Heart right ventricle (tissue), 16 donors: ENCODE measurements around the gene CCNH. TPM values are rescaled to one million over a fixed set of nuclear protein-coding genes. Genes with fewer than 3 reads are reported as not detected.

Experiments used
- ATAC-seq, 8 donors: fragments of 200-7000 bp; cut with Tn5 transposase; one replicate each; pipeline ENCODE4 v1.9.1; 2020; ENCODE audit warnings: mild to moderate bottlenecking in 8 of 8, moderate library complexity in 8 of 8, moderate number of reproducible peaks in 1 of 8
- DNase-seq, 2 donors: peaks; one replicate each; pipeline ENCODE4 v3.0.0-alpha.2; 2020
- H3K27ac ChIP-seq, 10 donors: fragments of 200-600 bp; sonication (generic) in 2 of 10; one replicate each; pipeline versions ENCODE4 v1.5.0 to v1.8.0; 2020 to 2022; ENCODE audit warnings: mild to moderate bottlenecking in 3 of 10
- H3K27me3 ChIP-seq, 7 donors: fragments of 200-600 bp; one replicate each; pipeline ENCODE4 v1.8.0; 2021 to 2022; ENCODE audit warnings: mild to moderate bottlenecking in 2 of 7
- H3K36me3 ChIP-seq, 9 donors: fragments of 200-600 bp; sonication (generic) in 1 of 9; one replicate each; pipeline versions ENCODE4 v1.5.0 to v1.8.0; 2020 to 2022; ENCODE audit warnings: mild to moderate bottlenecking in 2 of 9
- H3K4me1 ChIP-seq, 9 donors: fragments of 200-600 bp; sonication (generic) in 1 of 9; one replicate each; pipeline versions ENCODE4 v1.5.0 to v1.8.0; 2020 to 2022; ENCODE audit warnings: mild to moderate bottlenecking in 4 of 9
- H3K4me3 ChIP-seq, 10 donors: fragments of 200-600 bp; sonication (generic) in 2 of 10; one replicate each; pipeline versions ENCODE4 v1.5.0 to v1.8.0; 2020 to 2022; ENCODE audit warnings: mild to moderate bottlenecking in 7 of 10, moderate library complexity in 2 of 10
- H3K9me3 ChIP-seq, 11 donors: fragments of 200-600 bp in 10 of 11; sonication (generic) in 2 of 11; one replicate each; pipeline versions ENCODE4 v1.5.0 to v1.8.0; 2013 to 2022; ENCODE audit warnings: mild to moderate bottlenecking in 2 of 11, control low read depth in 1 of 11, moderate library complexity in 1 of 11
- CTCF ChIP-seq, 9 donors: fragments of 200-600 bp; sonication (generic) in 2 of 9; IDR thresholded peaks; one replicate each; pipeline versions ENCODE4 v1.5.0 to v1.8.0; 2021 to 2022; ENCODE audit warnings: antibody characterized with exemption in 9 of 9, mild to moderate bottlenecking in 5 of 9, moderate library complexity in 1 of 9
- WGBS, 2 donors: extraction: QIAGEN DNeasy Blood & Tissue Kit; methylation state at CpG; one replicate each; pipeline ENCODE4 v1.1.7; 2013; ENCODE audit warnings: inconsistent platforms in 1 of 2; 5-methylcytosine and 5-hydroxymethylcytosine counted together
- intact Hi-C, 10 donors: fragments of 100-400 bp; cut with DNase I; formaldehyde crosslinking; loops; one replicate each; pipeline versions ENCODE4 v1.11.1 to v1.14.2; 2022
- long read RNA-seq, 3 donors: library from polyadenylated mRNA; unstranded; transcript quantifications; one replicate each; pipeline ENCODE4 v2.0.0, GENCODE V29; 2020 to 2021
- polyA plus RNA-seq, 2 donors: library from polyadenylated mRNA; stranded (reverse); fragments of 200-250 nt; gene quantifications; one replicate each; pipeline ENCODE4 v1.2.3, GENCODE V29; 2013
- total RNA-seq, 10 donors: library from RNA; stranded (reverse); fragmentation: NEBNext Ultra II Directional in 3 of 10; extraction: Animal tissue kit (Norgen Biotek cat#: 25700) in 3 of 10; gene quantifications; one replicate each; pipeline versions ENCODE4 v1.2.1 to v1.2.4, GENCODE V29; 2021 to 2023
- donor health status: Arrhythmogenic right ventricular cardiomyopathy.
- donor health status: ischemic (EF 13 %, LVEDD 7.1; RV severe dilation, severe dysfunction).
- donor health status: healthy with polysubstance abuse.
- donor health status: DM: no; HTN: yes; CAD: no.
- donor health status: DM: no; HTN: no; CAD: no.
- donor health status: ischemic (EF 25% LVEDD 6.9; RV normal size, moderate dysfunction).
- donor health status: ischemic (EF 25% LVEDD 5.7; RV mildly dilated, moderate dysfunction).
- donor health status: healthy.
- donor health status: DM: yes; HTN: yes; CAD: no.
- donor health status: Ischemic cardiomyopathy.
- donor health status: ischemic (EF 35%, LVEDD 5.7; RV mildly dilated, moderate dysfunction).
- donor health status: nonischemic (EF 11% LVEDD 7.7; RV severe dilation, severe dysfunction).
- donor health status: DM: yes; HTN: yes; CAD: no.
- donor health status: PGD.
- donor health status: ischemic (EF 29% LVEDD 5.4; RV normal size, mild dysfunction).
- donor health status: nonischemic (EF 23%, LVEDD 6.1; RV moderate dilation, normal function).

The CCNH gene
- total RNA-seq: 10 to 100 TPM; 23.5 to 34.8 (median 24.5) TPM
- polyA plus RNA-seq: 10 to 100 TPM; 23.7 to 36.2 TPM
- long read RNA-seq, donor 1, transcript CCNH-201 (9 exons, 1,378 nt): major isoform, 29 of 37 reads
- long read RNA-seq, donor 1, partial matches to known transcripts: 1 of 37 reads
- long read RNA-seq, donor 1, other reads (novel, unspliced or antisense): 4 of 37 reads
- long read RNA-seq, donor 2, transcript CCNH-201 (9 exons, 1,378 nt): major isoform, 35 of 43 reads
- long read RNA-seq, donor 2, partial matches to known transcripts: 1 of 43 reads
- long read RNA-seq, donor 2, other reads (novel, unspliced or antisense): 3 of 43 reads
- long read RNA-seq, donor 3, transcript CCNH-201 (9 exons, 1,378 nt): major isoform, 26 of 48 reads
- long read RNA-seq, donor 3, transcript CCNH-203 (9 exons, 1,497 nt): minor isoform, 6 of 48 reads
- long read RNA-seq, donor 3, partial matches to known transcripts: 4 of 48 reads
- long read RNA-seq, donor 3, other reads (novel, unspliced or antisense): 10 of 48 reads

- Histone ChIP-seq H3K9me3 (no peaks in the 10 kb centered on the region), H3K27ac (peak within 1 kb of the TSS; percentile 96 to 100 (median 98)), H3K27me3 (no peaks in the 10 kb centered on the region), H3K4me1 (peaks cover 0 to 43% (median 16%) of the 10 kb centered on the region in 9 donors), H3K4me3 (peak within 1 kb of the TSS; percentile 77 to 98 (median 87)), H3K36me3 (peaks cover 0 to 34% (median 16%) of the 10 kb centered on the region in 9 donors)
- intact Hi-C loops: loop anchor here in 2 of 10 donors (5.0 to 10.0 kb wide), 2 partner anchors 145 to 148 kb away; partner anchors contain the start of gene RASA1 (in 2 of the 2)
- TF ChIP-seq CTCF (IDR thresholded peaks at IDR 0.05): peak in 2 of 9 donors; percentile 6 to 10
- peak; percentile 95 to 99 for DNase-seq
- peak; percentile 98 to 100 (median 99) for ATAC-seq
- 1% methylated on average over 46 of the region's 46 CpGs for WGBS, 2 donors
Measured at GRCh38 chr5:87412630-87413342, at the start of gene CCNH. TSS of gene CCNH (minus strand) at chr5:87412930. CDS start at chr5:87412794, 136 bp downstream.

GRCh38 chr5:87457706-87458105, 45.0 kb upstream of the CCNH start:
- no peak for TF ChIP-seq CTCF (IDR thresholded peaks at IDR 0.05)
- Histone ChIP-seq H3K36me3 (no peaks in the 10 kb centered on the region), H3K4me1 (no peaks in the 10 kb centered on the region), H3K4me3 (no peak overlapping the region), H3K27me3 (no peaks in the 10 kb centered on the region), H3K9me3 (peaks cover 0 to 19% (median 0%) of the 10 kb centered on the region in 11 donors), H3K27ac (no peak overlapping the region)
- DNase-seq (no peak), ATAC-seq (no peak)
- intact Hi-C loops: no loop called here

DNA sequence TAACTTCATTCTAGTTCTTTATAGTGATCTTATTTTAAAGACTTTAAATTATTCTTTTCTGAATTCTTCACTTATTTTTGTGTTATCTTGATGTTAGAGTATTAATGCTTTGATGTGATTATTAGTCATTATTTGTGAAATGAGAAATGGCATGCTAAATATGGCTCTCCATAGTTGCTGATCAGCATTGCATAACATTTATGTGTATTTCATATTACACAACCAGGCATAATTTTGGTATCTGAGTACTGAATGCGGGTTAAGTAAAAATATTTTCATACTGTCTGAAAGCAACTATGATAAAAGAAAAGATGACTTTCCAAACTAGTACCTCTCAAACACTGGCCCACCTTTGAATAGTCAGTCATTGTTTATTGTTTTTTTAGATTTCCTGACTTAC, 41.1 kb upstream of the CCNH start:
- WGBS, 2 donors: 87 to 91% methylated on average over 1 of the region's 1 CpG
- intact Hi-C loops: no loop called here
- DNase-seq (no peak), ATAC-seq (no peak)
- no peaks in the 10 kb centered on the region for H3K9me3 ChIP-seq
- no peaks in the 10 kb centered on the region for H3K27me3 ChIP-seq
- no peak for TF ChIP-seq CTCF (IDR thresholded peaks at IDR 0.05)
- H3K4me3 ChIP-seq: no peak overlapping the region
- H3K36me3 ChIP-seq: no peaks in the 10 kb centered on the region
- H3K4me1 ChIP-seq: no peaks in the 10 kb centered on the region
- H3K27ac ChIP-seq: no peak overlapping the region

DNA sequence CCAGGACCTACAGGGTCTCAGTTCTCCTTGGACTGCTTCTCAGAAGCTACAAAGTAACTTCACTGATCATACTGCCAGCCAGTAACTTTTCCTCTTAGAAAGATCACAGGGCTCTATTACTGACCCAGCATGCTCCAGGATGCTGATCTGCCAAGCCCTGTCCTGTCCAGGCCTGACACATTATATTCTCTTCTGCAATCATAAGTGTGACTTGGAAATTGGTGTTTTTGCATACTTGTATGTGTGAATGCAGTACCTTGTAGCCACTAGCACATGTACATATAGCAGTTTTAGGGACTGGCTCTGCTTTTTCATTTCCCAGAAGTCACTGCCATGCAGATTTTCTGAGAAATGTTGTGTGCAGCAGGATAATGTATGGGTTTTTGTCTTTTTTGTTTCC, 40.1 kb upstream of the CCNH start:
- ATAC-seq: no peak
- H3K4me3 ChIP-seq: no peak overlapping the region
- no peaks in the 10 kb centered on the region for H3K27me3 ChIP-seq
- H3K27ac ChIP-seq: no peak overlapping the region
- no peak for TF ChIP-seq CTCF (IDR thresholded peaks at IDR 0.05)
- intact Hi-C loops: no loop called here
- no peaks in the 10 kb centered on the region for H3K9me3 ChIP-seq
- H3K4me1 ChIP-seq: no peaks in the 10 kb centered on the region
- DNase-seq: no peak
- no peaks in the 10 kb centered on the region for H3K36me3 ChIP-seq
